ENCODE results near the gene GRIN3B.

Gene GRIN3B

GRCh38 chr19:1015782-1016646, 15.8 kb downstream of the GRIN3B start:
- Histone ChIP-seq H3K4me3 (ENCODE audit: low read length) (no peak overlapping the region), H2AFZ (ENCODE audit: low read depth, low read length) (no peak overlapping the region), H3K36me3 (replicated peaks; ENCODE audit: low read depth, low read length) (peaks cover 33% of the 10 kb centered on the region), H3K4me2 (ENCODE audit: low read length) (peak overlapping the region; percentile 38; the same call in 1 of the 2 replicates), H3K27me3 (ENCODE audit: low read depth, low read length) (no peaks in the 10 kb centered on the region), H3K27ac (ENCODE audit: low read length) (no peak overlapping the region), H3K9me3 (ENCODE audit: insufficient read depth, low read length) (no peaks in the 10 kb centered on the region), H3K4me1 (ENCODE audit: low read length) (peaks cover 29% of the 10 kb centered on the region), H4K20me1 (ENCODE audit: insufficient read depth, low read length) (peaks cover 71% of the 10 kb centered on the region), H3K79me2 (ENCODE audit: low read length) (peaks cover 82% of the 10 kb centered on the region), H3K9ac (ENCODE audit: low read length) (no peak overlapping the region)
- TF ChIP-seq CTCF (IDR thresholded peaks at IDR 0.05; ENCODE audit: low read depth, low read length) (no peak), EZH2phosphoT487 (IDR thresholded peaks at IDR 0.05; ENCODE audit: low read depth) (no peak)

GRCh38 chr19:1016647-1017114, 16.5 kb downstream of the GRIN3B start:
- Histone ChIP-seq H3K4me1 (ENCODE audit: low read length) (peaks cover 33% of the 10 kb centered on the region), H3K9ac (ENCODE audit: low read length) (no peak overlapping the region), H3K4me3 (ENCODE audit: low read length) (peak overlapping the region; percentile 19; the same call in 1 of the 2 replicates), H2AFZ (ENCODE audit: low read depth, low read length) (no peak overlapping the region), H4K20me1 (ENCODE audit: insufficient read depth, low read length) (peaks cover 71% of the 10 kb centered on the region), H3K79me2 (ENCODE audit: low read length) (peaks cover 82% of the 10 kb centered on the region), H3K27ac (ENCODE audit: low read length) (0 out of 2 replicates have a peak overlapping the region, but pooled peaks have one; percentile 7), H3K9me3 (ENCODE audit: insufficient read depth, low read length) (no peaks in the 10 kb centered on the region), H3K4me2 (ENCODE audit: low read length) (peak overlapping the region; percentile 38), H3K27me3 (ENCODE audit: low read depth, low read length) (no peaks in the 10 kb centered on the region), H3K36me3 (replicated peaks; ENCODE audit: low read depth, low read length) (peaks cover 30% of the 10 kb centered on the region)
- TF ChIP-seq CTCF (IDR thresholded peaks at IDR 0.05; ENCODE audit: low read depth, low read length): no peak

GRCh38 chr19:1017115-1017905, 17.1 kb downstream of the GRIN3B start:
- peaks cover 24% of the 10 kb centered on the region for H3K36me3 ChIP-seq (replicated peaks; ENCODE audit: low read depth, low read length)
- 0 out of 2 replicates have a peak overlapping the region, but pooled peaks have one; percentile 7 for H3K27ac ChIP-seq (ENCODE audit: low read length)
- peak overlapping the region; percentile 5; the same call in 1 of the 2 replicates for H3K9ac ChIP-seq (ENCODE audit: low read length)
- H3K79me2 ChIP-seq (ENCODE audit: low read length): peaks cover 82% of the 10 kb centered on the region
- H4K20me1 ChIP-seq (ENCODE audit: insufficient read depth, low read length): peaks cover 71% of the 10 kb centered on the region
- H2AFZ ChIP-seq (ENCODE audit: low read depth, low read length): no peak overlapping the region
- H3K9me3 ChIP-seq (ENCODE audit: insufficient read depth, low read length): no peaks in the 10 kb centered on the region
- peak overlapping the region; percentile 38 for H3K4me2 ChIP-seq (ENCODE audit: low read length)
- no peak for TF ChIP-seq EZH2phosphoT487 (IDR thresholded peaks at IDR 0.05; ENCODE audit: low read depth)
- TF ChIP-seq CTCF (IDR thresholded peaks at IDR 0.05; ENCODE audit: low read depth, low read length): no peak
- H3K4me3 ChIP-seq (ENCODE audit: low read length): peak overlapping the region; percentile 19; the same call in 1 of the 2 replicates
- peaks cover 37% of the 10 kb centered on the region for H3K4me1 ChIP-seq (ENCODE audit: low read length)
- H3K27me3 ChIP-seq (ENCODE audit: low read depth, low read length): no peaks in the 10 kb centered on the region

- Histone ChIP-seq H3K4me3 (ENCODE audit: low read length) (peak overlapping the region; percentile 19; the same call in 1 of the 2 replicates), H3K4me2 (ENCODE audit: low read length) (peak overlapping the region; percentile 38), H3K27ac (ENCODE audit: low read length) (no peak overlapping the region), H3K36me3 (replicated peaks; ENCODE audit: low read depth, low read length) (peaks cover 21% of the 10 kb centered on the region), H3K4me1 (ENCODE audit: low read length) (peaks cover 37% of the 10 kb centered on the region), H4K20me1 (ENCODE audit: insufficient read depth, low read length) (peaks cover 71% of the 10 kb centered on the region), H3K9me3 (ENCODE audit: insufficient read depth, low read length) (no peaks in the 10 kb centered on the region), H3K9ac (ENCODE audit: low read length) (0 out of 2 replicates have a peak overlapping the region, but pooled peaks have one; percentile 5), H3K79me2 (ENCODE audit: low read length) (peaks cover 81% of the 10 kb centered on the region), H3K27me3 (ENCODE audit: low read depth, low read length) (no peaks in the 10 kb centered on the region), H2AFZ (ENCODE audit: low read depth, low read length) (no peak overlapping the region)
- TF ChIP-seq CTCF (IDR thresholded peaks at IDR 0.05; ENCODE audit: low read depth, low read length) (no peak), EZH2phosphoT487 (IDR thresholded peaks at IDR 0.05; ENCODE audit: low read depth) (no peak)
These were observed 17.7 kb downstream of the GRIN3B start for GRCh38 chr19:1017906-1018305.

Data from OCI-LY3 (cell line).